Measurements from ENCODE around the gene ADGRL1. TPM values are rescaled to one million over a fixed set of nuclear protein-coding genes. Genes with fewer than 3 reads are reported as not detected.

The ADGRL1 gene
- total and polyA plus RNA-seq, 10 of the 15 experiments (the other 5 are each of a cell fraction or from before 2014, with no cell fraction given), result 0.05 to 4.8 (median 0.71) TPM

DNA sequence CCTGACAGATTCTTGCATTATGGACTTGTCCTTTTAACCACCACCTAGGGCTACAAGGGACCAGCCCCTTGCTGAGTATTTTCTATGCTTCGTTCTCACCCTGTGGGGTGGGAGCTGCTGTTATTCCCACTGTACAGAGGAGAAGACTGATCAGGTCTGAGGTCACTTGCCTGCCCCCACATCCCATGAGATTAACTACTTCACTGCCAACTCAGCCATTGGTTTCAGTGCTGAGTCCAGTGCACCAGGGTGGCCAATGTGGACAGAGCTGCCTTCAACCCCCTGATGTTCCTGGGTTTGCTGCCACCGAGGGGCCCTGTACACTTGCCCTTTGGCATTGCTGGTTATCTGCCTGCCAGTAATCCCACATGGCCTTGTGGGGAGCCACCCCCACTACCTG lies 95.3 kb downstream of the ADGRL1 start:
- POLR2A ChIA-PET, result no interaction called here
- H3K27me3 ChIP-seq (replicated peaks in 1 of 2; ENCODE audit: control insufficient read depth in 2 of 2, insufficient read depth in 2 of 2, low read length in 1 of 2), result no peaks in the 10 kb centered on the region
- in situ Hi-C loops (cut with MboI) (no loop called here), intact Hi-C loops (cut with micrococcal nuclease; ENCODE audit: unreplicated experiment) (no loop called here)
- H3K36me3 ChIP-seq (ENCODE audit: control insufficient read depth in 2 of 2, insufficient read depth in 2 of 2, low read length in 1 of 2), result no peaks in the 10 kb centered on the region; a peak in 2 of 4 replicates
- WGBS (ENCODE audit: insufficient coverage, insufficient replicate concordance, low lambda C conversion rate, missing lambda C conversion rate), result 93% methylated on average over 2 of the region's 2 CpGs
- no peak overlapping the region for H3K4me3 ChIP-seq
- H2AFZ ChIP-seq (ENCODE audit: control insufficient read depth, low read depth, low read length), result no peak overlapping the region
- no peak overlapping the region for H3K27ac ChIP-seq (ENCODE audit: control insufficient read depth, insufficient read depth)
- no peaks in the 10 kb centered on the region for H3K9me3 ChIP-seq (replicated peaks; ENCODE audit: control insufficient read depth, insufficient read depth, low read length)
- CTCF ChIA-PET, result interaction anchor here (0.9 to 1.4 kb wide), 3 partner anchors 26 to 50 kb away, joined by 3 to 4 read pairs (median 3); partner anchors contain the start of genes ASF1B and MISP3
- peaks cover 3% of the 10 kb centered on the region for H3K4me1 ChIP-seq (ENCODE audit: control insufficient read depth, insufficient read depth, low read length)
- H4K20me1 ChIP-seq (ENCODE audit: control insufficient read depth, insufficient read depth), result no peaks in the 10 kb centered on the region
- BruUV-seq (replicated peaks), result no TSS peak
- ATAC-seq, result no peak
- RAD21 ChIA-PET (ENCODE audit: unreplicated experiment), result no interaction called here
- no peaks in the 10 kb centered on the region for H3K79me2 ChIP-seq (ENCODE audit: control insufficient read depth, insufficient read depth, low read length)
- H3K4me2 ChIP-seq (ENCODE audit: control insufficient read depth, insufficient read depth), result no peak overlapping the region
- no peak for FAIRE-seq
- SMC1A ChIA-PET (ENCODE audit: uncharacterized antibody, unreplicated experiment), result interaction anchor here (0.6 kb wide), 1 partner anchor 35 kb away, joined by 3 read pairs; no protein-coding TSS in a partner anchor
- DNase-seq (ENCODE audit: low read depth, low spot score), result no peak
- H3K9ac ChIP-seq (ENCODE audit: control insufficient read depth, insufficient read depth, low read length), result no peak overlapping the region
- TF ChIP-seq, protein P1, sequence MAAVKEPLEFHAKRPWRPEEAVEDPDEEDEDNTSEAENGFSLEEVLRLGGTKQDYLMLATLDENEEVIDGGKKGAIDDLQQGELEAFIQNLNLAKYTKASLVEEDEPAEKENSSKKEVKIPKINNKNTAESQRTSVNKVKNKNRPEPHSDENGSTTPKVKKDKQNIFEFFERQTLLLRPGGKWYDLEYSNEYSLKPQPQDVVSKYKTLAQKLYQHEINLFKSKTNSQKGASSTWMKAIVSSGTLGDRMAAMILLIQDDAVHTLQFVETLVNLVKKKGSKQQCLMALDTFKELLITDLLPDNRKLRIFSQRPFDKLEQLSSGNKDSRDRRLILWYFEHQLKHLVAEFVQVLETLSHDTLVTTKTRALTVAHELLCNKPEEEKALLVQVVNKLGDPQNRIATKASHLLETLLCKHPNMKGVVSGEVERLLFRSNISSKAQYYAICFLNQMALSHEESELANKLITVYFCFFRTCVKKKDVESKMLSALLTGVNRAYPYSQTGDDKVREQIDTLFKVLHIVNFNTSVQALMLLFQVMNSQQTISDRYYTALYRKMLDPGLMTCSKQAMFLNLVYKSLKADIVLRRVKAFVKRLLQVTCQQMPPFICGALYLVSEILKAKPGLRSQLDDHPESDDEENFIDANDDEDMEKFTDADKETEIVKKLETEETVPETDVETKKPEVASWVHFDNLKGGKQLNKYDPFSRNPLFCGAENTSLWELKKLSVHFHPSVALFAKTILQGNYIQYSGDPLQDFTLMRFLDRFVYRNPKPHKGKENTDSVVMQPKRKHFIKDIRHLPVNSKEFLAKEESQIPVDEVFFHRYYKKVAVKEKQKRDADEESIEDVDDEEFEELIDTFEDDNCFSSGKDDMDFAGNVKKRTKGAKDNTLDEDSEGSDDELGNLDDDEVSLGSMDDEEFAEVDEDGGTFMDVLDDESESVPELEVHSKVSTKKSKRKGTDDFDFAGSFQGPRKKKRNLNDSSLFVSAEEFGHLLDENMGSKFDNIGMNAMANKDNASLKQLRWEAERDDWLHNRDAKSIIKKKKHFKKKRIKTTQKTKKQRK (IDR thresholded peaks at IDR 0.05; ENCODE audit: low read depth, low read length), result no peak
- TF ChIP-seq, protein P2, sequence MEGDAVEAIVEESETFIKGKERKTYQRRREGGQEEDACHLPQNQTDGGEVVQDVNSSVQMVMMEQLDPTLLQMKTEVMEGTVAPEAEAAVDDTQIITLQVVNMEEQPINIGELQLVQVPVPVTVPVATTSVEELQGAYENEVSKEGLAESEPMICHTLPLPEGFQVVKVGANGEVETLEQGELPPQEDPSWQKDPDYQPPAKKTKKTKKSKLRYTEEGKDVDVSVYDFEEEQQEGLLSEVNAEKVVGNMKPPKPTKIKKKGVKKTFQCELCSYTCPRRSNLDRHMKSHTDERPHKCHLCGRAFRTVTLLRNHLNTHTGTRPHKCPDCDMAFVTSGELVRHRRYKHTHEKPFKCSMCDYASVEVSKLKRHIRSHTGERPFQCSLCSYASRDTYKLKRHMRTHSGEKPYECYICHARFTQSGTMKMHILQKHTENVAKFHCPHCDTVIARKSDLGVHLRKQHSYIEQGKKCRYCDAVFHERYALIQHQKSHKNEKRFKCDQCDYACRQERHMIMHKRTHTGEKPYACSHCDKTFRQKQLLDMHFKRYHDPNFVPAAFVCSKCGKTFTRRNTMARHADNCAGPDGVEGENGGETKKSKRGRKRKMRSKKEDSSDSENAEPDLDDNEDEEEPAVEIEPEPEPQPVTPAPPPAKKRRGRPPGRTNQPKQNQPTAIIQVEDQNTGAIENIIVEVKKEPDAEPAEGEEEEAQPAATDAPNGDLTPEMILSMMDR (IDR thresholded peaks at IDR 0.05 in 2 of 3, conservative IDR thresholded peaks at IDR 0.05 in 1 of 3; ENCODE audit: control insufficient read depth in 2 of 3, extremely low read depth in 1 of 3, insufficient read depth in 1 of 3, low read depth in 3 of 3, low read length in 3 of 3), result no peak
- TF ChIP-seq PML (IDR thresholded peaks at IDR 0.05; ENCODE audit: low read length), result no peak
- TF ChIP-seq NR2F1 (conservative IDR thresholded peaks at IDR 0.05), result no peak
- TF ChIP-seq, protein P3, sequence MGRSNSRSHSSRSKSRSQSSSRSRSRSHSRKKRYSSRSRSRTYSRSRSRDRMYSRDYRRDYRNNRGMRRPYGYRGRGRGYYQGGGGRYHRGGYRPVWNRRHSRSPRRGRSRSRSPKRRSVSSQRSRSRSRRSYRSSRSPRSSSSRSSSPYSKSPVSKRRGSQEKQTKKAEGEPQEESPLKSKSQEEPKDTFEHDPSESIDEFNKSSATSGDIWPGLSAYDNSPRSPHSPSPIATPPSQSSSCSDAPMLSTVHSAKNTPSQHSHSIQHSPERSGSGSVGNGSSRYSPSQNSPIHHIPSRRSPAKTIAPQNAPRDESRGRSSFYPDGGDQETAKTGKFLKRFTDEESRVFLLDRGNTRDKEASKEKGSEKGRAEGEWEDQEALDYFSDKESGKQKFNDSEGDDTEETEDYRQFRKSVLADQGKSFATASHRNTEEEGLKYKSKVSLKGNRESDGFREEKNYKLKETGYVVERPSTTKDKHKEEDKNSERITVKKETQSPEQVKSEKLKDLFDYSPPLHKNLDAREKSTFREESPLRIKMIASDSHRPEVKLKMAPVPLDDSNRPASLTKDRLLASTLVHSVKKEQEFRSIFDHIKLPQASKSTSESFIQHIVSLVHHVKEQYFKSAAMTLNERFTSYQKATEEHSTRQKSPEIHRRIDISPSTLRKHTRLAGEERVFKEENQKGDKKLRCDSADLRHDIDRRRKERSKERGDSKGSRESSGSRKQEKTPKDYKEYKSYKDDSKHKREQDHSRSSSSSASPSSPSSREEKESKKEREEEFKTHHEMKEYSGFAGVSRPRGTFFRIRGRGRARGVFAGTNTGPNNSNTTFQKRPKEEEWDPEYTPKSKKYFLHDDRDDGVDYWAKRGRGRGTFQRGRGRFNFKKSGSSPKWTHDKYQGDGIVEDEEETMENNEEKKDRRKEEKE (IDR thresholded peaks at IDR 0.05), result no peak
- no peak for TF ChIP-seq KAT2A (conservative IDR thresholded peaks at IDR 0.05; ENCODE audit: control insufficient read depth, low read depth, low read length)
- TF ChIP-seq, protein P4, sequence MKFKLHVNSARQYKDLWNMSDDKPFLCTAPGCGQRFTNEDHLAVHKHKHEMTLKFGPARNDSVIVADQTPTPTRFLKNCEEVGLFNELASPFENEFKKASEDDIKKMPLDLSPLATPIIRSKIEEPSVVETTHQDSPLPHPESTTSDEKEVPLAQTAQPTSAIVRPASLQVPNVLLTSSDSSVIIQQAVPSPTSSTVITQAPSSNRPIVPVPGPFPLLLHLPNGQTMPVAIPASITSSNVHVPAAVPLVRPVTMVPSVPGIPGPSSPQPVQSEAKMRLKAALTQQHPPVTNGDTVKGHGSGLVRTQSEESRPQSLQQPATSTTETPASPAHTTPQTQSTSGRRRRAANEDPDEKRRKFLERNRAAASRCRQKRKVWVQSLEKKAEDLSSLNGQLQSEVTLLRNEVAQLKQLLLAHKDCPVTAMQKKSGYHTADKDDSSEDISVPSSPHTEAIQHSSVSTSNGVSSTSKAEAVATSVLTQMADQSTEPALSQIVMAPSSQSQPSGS (IDR thresholded peaks at IDR 0.05; ENCODE audit: low read length), result no peak
- TF ChIP-seq WRNIP1 (IDR thresholded peaks at IDR 0.05; ENCODE audit: borderline replicate concordance, low read depth, low read length), result no peak
- TF ChIP-seq, protein P5, sequence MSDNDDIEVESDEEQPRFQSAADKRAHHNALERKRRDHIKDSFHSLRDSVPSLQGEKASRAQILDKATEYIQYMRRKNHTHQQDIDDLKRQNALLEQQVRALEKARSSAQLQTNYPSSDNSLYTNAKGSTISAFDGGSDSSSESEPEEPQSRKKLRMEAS (IDR thresholded peaks at IDR 0.05; ENCODE audit: low read depth, low read length), result no peak
- TF ChIP-seq, protein P6, sequence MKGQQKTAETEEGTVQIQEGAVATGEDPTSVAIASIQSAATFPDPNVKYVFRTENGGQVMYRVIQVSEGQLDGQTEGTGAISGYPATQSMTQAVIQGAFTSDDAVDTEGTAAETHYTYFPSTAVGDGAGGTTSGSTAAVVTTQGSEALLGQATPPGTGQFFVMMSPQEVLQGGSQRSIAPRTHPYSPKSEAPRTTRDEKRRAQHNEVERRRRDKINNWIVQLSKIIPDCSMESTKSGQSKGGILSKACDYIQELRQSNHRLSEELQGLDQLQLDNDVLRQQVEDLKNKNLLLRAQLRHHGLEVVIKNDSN (IDR thresholded peaks at IDR 0.05; ENCODE audit: borderline replicate concordance, extremely low read length, insufficient read depth, low read depth, low read length), result no peak
- TF ChIP-seq NBN (IDR thresholded peaks at IDR 0.05), result no peak
- TF ChIP-seq RB1 (IDR thresholded peaks at IDR 0.05; ENCODE audit: borderline replicate concordance), result no peak
- TF ChIP-seq CBX3 (IDR thresholded peaks at IDR 0.05; ENCODE audit: borderline replicate concordance, low read depth), result no peak
- no peak for TF ChIP-seq FOXK2 (IDR thresholded peaks at IDR 0.05)

Data from GM12878 (cell line).